NCI-H345 treated with DMSO at 0.1 percent for 48 hours (cell line): ENCODE data around the gene TMEM272.

Source experiments
- DNase-seq: peaks from one replicate; lab custom pipeline; 2025; ENCODE audit not compliant: unreplicated experiment; lab: John Stamatoyannopoulos, UW

The TMEM272 gene

DNA sequence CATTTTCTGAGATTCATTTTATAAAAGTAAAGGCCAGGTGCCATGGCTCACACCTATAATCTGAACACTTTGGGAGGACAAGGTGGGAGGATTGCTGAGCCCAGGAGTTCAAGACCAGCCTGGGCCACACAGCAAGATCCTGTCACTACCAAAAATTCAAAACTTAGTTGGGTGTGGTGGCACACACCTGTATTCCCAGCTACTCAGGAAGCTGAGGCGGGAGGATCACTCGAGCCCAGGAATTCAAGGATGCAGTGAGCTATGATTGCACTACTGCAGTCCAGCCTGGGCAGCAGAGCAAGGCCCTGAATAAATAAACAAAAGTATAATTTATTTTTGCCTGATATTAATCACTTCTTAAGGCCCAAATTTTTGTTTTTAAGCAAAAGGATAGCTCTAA is 81.5 kb downstream of the TMEM272 start:
- DNase-seq, result no peak
